Natural killer cell (primary cell): ENCODE measurements around the gene ZFYVE21. TPM values are rescaled to one million over a fixed set of nuclear protein-coding genes. Genes with fewer than 3 reads are reported as not detected.

Experiments used
- ATAC-seq, 3 donors: fragments of 150-1000 bp in 2 of 3; fragments of 200-7000 bp in 1 of 3; cut with Tn5 transposase; 1 replicate in 1 of 3; 2 replicates in 2 of 3; pipeline ENCODE4 v1.10.0; 2021; ENCODE audit warnings: mild to moderate bottlenecking in 2 of 3, moderate library complexity in 2 of 3
- DNase-seq, 2 donors: peaks; one replicate each; pipeline versions ENCODE4 v3.0.0 to v3.0.0-alpha.2; 2013 to 2021; ENCODE audit warnings: mixed read lengths in 1 of 2
- H3K27ac ChIP-seq: one replicate; pipeline ENCODE4 v1.5.1; 2013; ENCODE audit warnings: mild to moderate bottlenecking, low read length
- H3K27me3 ChIP-seq: one replicate; pipeline ENCODE4 v1.6.1; 2013; ENCODE audit warnings: low read length; ENCODE audit not compliant: control insufficient read depth, insufficient read depth
- H3K36me3 ChIP-seq: one replicate; pipeline ENCODE4 v1.6.1; 2013; ENCODE audit warnings: low read length; ENCODE audit not compliant: control insufficient read depth, insufficient read depth
- H3K4me1 ChIP-seq: one replicate; pipeline ENCODE4 v1.6.1; 2013; ENCODE audit warnings: low read length; ENCODE audit not compliant: control insufficient read depth, insufficient read depth
- H3K4me3 ChIP-seq: one replicate; pipeline ENCODE4 v1.5.1; 2013; ENCODE audit warnings: low read length
- H3K9me3 ChIP-seq: one replicate; pipeline ENCODE4 v1.6.1; 2013; ENCODE audit warnings: low read length; ENCODE audit not compliant: control insufficient read depth, insufficient read depth
- H3K27ac Mint-ChIP-seq, 2 donors: one replicate each; pipeline ENCODE4 v1.8.0; 2022; ENCODE audit warnings: mild to moderate bottlenecking in 2 of 2, mixed read lengths in 2 of 2, moderate library complexity in 1 of 2
- H3K27me3 Mint-ChIP-seq, 2 donors: one replicate each; pipeline ENCODE4 v1.8.0; 2022; ENCODE audit warnings: low read depth in 2 of 2, mixed read lengths in 2 of 2
- H3K36me3 Mint-ChIP-seq: one replicate; pipeline ENCODE4 v1.8.0; 2022; ENCODE audit warnings: mixed read lengths
- H3K4me1 Mint-ChIP-seq, 2 donors: one replicate each; pipeline ENCODE4 v1.8.0; 2022; ENCODE audit warnings: mixed read lengths in 2 of 2
- H3K4me3 Mint-ChIP-seq: one replicate; pipeline ENCODE4 v1.8.0; 2022; ENCODE audit warnings: mild to moderate bottlenecking, moderate library complexity, mixed read lengths
- H3K9me3 Mint-ChIP-seq, 2 donors: one replicate each; pipeline ENCODE4 v1.8.0; 2022; ENCODE audit warnings: mixed read lengths in 2 of 2
- WGBS: methylation state at CpG from one replicate; pipeline ENCODE4 v1.1.7; 2013; ENCODE audit warnings: missing lambda C conversion rate; ENCODE audit not compliant: insufficient coverage; 5-methylcytosine and 5-hydroxymethylcytosine counted together
- intact Hi-C: fragments of 100-400 bp; cut with micrococcal nuclease; formaldehyde crosslinking; loops from one replicate; pipeline ENCODE4 v1.14.2; 2022
- total RNA-seq, 4 donors: library from RNA; stranded (reverse); fragments of 120-200 nt in 1 of 4; gene quantifications; one replicate each; pipeline versions ENCODE4 v1.2.3 to v1.2.4, GENCODE V29; 2013 to 2022
- TF ChIP-seq, protein P1 (sequence below): fragments of 200-600 bp; IDR thresholded peaks from one replicate; pipeline ENCODE4 v1.8.0; 2022; ENCODE audit warnings: antibody characterized with exemption

ZFYVE21 gene
- total RNA-seq, 3 donors from 2014 or later (not counting 1 experiment from before 2014, with no cell fraction given): 5.9 to 10.7 (median 8.5) TPM

DNA sequence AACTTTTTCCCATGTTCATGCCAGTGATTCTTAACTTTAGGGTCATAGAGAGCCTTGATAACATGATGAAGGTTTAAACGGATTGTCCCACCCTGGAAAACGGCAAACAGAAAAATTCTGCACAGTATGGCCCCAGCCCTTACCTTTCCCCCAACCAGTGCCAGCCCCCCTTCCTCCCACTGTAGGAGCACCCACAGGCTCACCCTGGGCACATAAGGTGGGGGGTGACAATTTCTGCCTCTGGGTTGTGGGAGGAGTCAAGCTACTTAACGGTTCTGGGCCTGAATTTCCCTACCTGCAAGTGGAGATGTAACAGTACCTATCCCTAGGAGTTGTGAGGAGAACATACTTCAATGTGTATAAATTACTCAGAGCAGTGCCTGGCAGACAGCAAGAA lies 18.4 kb upstream of the ZFYVE21 start:
- TF ChIP-seq, protein P1, sequence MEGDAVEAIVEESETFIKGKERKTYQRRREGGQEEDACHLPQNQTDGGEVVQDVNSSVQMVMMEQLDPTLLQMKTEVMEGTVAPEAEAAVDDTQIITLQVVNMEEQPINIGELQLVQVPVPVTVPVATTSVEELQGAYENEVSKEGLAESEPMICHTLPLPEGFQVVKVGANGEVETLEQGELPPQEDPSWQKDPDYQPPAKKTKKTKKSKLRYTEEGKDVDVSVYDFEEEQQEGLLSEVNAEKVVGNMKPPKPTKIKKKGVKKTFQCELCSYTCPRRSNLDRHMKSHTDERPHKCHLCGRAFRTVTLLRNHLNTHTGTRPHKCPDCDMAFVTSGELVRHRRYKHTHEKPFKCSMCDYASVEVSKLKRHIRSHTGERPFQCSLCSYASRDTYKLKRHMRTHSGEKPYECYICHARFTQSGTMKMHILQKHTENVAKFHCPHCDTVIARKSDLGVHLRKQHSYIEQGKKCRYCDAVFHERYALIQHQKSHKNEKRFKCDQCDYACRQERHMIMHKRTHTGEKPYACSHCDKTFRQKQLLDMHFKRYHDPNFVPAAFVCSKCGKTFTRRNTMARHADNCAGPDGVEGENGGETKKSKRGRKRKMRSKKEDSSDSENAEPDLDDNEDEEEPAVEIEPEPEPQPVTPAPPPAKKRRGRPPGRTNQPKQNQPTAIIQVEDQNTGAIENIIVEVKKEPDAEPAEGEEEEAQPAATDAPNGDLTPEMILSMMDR: no peak
- DNase-seq (no peak), ATAC-seq (no peak)
- H3K27me3 ChIP-seq: no peaks in the 10 kb centered on the region
- peaks cover 4% of the 10 kb centered on the region for H3K4me1 ChIP-seq
- H3K9me3 ChIP-seq: no peaks in the 10 kb centered on the region
- no peaks in the 10 kb centered on the region for H3K36me3 Mint-ChIP-seq
- H3K27ac ChIP-seq: no peak overlapping the region
- no peaks in the 10 kb centered on the region for H3K9me3 Mint-ChIP-seq
- no peak overlapping the region for H3K4me3 Mint-ChIP-seq
- no peaks in the 10 kb centered on the region for H3K27me3 Mint-ChIP-seq
- peaks cover 7 to 13% of the 10 kb centered on the region in 2 donors for H3K4me1 Mint-ChIP-seq
- H3K4me3 ChIP-seq: no peak overlapping the region
- 65% methylated on average over 3 of the region's 3 CpGs for WGBS
- H3K36me3 ChIP-seq: peaks cover 40% of the 10 kb centered on the region
- peak overlapping the region in 1 of 2 donors; percentile 35 for H3K27ac Mint-ChIP-seq
- intact Hi-C loops: no loop called here

DNA sequence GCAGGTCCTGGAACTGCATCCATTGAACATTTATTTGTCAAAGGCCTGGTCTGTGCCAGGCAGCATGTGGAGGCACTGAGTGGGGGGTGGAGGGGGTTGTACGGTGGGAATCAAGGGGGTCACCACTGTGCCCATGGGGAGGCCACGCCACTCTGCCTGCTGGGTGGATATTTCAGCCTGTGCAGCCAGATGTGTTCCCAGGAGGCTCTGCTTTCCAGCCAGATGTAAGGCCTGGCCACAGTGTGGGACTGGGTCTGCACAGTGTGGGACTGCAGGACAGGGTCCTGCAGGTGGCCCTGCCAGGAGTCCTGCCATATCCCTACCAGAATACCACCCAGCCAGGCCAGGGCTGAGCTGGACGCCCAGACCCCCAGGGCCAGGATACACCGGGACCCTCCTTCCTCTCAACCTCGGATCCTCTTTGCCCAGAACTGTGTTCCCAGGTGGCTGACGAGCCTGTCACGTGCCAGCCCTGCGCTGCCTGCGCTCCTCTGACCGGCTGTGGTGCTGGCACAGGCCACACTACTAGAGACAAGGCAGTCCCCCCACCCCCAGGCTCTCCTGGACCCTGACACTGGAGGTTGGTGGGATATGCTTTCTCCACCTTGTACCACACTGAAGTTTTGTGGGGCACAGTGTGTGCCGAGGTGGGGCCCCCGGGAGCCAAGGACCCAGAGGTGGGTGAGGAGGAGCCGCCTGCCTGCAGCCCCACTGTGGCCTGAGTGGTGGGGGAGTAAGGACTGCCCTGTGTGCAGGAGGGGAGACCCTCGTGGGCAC lies 17.8 kb upstream of the ZFYVE21 start:
- TF ChIP-seq, protein P1: no peak
- peaks cover 4% of the 10 kb centered on the region for H3K4me1 ChIP-seq
- no peaks in the 10 kb centered on the region for H3K9me3 ChIP-seq
- no peak overlapping the region for H3K4me3 ChIP-seq
- H3K36me3 ChIP-seq: peaks cover 41% of the 10 kb centered on the region
- intact Hi-C loops: no loop called here
- H3K27me3 ChIP-seq: no peaks in the 10 kb centered on the region
- ATAC-seq (no peak), DNase-seq (no peak)
- Mint-ChIP-seq H3K4me3 (no peak overlapping the region), H3K36me3 (no peaks in the 10 kb centered on the region), H3K27me3 (no peaks in the 10 kb centered on the region), H3K9me3 (no peaks in the 10 kb centered on the region), H3K4me1 (peaks cover 7 to 15% of the 10 kb centered on the region in 2 donors), H3K27ac (peak overlapping the region in 1 of 2 donors; percentile 35)
- H3K27ac ChIP-seq: no peak overlapping the region
- WGBS: 89% methylated on average over 14 of the region's 14 CpGs

DNA sequence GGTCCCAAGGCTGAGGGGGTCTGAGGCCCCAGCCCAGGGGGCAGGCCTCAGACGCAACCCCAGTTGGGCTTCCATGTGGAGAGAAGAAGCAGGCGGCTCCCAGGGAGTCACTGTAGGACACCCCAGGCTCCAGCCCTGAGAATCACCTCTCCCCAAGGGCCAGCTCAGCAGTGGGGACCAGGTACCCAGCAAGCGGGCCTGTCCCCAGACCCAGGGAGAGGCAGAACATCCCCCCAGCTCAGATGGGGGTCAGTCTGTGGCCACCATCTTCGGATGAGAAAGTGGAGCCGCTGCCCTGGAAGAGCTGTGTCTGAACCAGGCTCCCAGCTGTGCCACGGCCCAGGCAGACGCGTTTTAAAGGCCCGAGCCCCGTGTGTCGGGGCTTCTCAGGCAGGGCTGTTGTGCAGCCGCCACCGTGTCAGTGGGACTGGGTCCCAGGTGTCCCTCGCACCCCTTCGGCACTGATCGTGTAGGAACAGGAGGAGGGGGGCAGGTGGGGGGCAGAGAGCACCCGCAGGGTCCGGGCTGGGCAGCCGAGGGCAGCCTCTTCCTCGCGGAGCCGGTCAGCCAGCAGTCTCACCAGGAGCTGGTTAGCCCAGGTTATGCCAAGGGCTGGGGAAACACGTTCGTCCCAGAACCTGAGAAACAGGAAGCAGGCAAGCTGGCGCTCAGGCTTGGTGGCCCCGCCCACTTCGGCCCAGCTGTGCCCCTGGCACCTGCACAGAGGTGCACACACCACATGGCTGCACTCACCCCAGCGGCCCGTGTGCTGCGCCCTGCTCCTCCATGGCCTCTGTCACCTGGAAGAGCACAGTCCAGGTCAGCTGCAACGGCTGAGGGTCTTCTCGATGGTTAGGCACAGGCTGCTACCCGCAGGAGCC lies 17.0 kb upstream of the ZFYVE21 start:
- TF ChIP-seq, protein P1: no peak
- Histone ChIP-seq H3K4me1 (peaks cover 4% of the 10 kb centered on the region), H3K27ac (no peak overlapping the region), H3K36me3 (peaks cover 36% of the 10 kb centered on the region), H3K4me3 (no peak overlapping the region), H3K9me3 (no peaks in the 10 kb centered on the region), H3K27me3 (no peaks in the 10 kb centered on the region)
- DNase-seq: no peak
- intact Hi-C loops: no loop called here
- Mint-ChIP-seq H3K27ac (no peak overlapping the region), H3K9me3 (no peaks in the 10 kb centered on the region), H3K36me3 (no peaks in the 10 kb centered on the region), H3K4me3 (no peak overlapping the region), H3K4me1 (peaks cover 7 to 20% of the 10 kb centered on the region in 2 donors), H3K27me3 (no peaks in the 10 kb centered on the region)
- ATAC-seq: no peak
- WGBS: 84% methylated on average over 33 of the region's 33 CpGs
